Measurements from ENCODE around the gene CHD9NB.

The CHD9NB gene

DNA sequence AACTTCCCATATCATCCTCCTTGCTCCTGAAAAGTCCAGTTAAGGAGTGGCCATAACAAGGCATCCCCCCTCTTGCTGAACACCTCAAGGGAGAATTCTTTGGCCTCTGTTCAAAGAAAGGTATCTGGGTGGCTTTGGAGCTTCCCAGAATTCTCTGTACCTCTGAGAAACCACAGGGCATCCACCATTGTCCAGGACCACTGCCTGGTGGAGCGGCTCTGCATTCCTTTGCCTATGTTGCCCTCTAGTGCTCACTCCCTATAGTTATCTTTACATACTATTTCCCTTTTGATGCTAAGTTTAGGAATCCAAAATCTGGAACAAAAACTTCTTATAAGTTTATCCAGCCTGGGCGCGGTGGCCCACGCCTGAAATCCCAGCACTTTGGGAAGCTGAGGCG, 30.3 kb downstream of the CHD9NB start:
- peak; percentile 51 to 74 for DNase-seq

DNA sequence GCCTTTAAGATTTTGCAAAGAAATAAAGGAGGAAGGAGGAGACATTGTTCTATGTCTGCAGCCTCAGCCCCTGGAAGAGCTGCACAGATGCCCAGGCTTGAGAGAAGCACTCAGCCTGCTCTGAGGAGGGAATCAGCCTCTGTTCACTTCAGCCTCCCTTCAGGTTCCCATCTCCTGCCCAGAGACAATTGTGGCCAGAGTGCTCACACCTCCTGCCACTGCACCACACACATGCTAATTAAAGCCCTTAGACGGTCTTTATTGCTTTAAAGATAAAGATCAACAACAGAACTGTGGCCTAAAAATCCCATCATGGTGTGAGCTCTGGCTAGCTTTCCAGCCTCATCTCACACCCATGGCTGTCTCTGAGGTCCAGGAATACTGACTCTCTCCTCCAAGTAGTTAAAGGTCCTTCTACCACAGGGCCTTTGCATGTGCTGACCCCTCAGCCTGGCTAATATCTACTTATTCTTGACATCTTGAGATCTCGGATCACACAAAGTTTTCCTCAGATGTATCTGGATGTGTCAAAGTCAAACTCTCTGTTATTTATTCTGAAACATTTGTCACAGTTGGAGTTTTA, 33.8 kb downstream of the CHD9NB start:
- no peak for DNase-seq

GRCh38 chr16:53014287-53014686, 38.4 kb downstream of the CHD9NB start:
- DNase-seq = peak in 1 of 2 experiments; percentile 10

DNA sequence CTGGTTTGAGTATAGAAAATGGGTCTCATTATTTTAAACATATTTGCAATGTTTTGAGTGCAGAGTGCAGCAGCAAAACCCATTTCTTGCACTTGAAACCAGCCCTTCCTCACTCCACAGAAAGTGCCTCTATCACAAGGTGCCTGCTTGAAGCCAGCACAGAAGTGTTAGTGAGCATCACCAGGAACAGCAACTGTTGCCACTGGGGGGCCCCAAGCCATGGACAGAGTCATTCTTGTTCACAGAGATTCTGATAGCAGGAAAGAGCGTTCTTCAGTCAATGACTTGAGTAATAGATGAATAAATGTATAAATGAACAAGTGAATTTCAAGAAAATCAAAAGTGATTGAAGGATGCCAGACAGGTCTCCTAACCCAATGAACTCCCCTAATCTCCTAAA, 45.6 kb downstream of the CHD9NB start:
- no peak for DNase-seq

- no peak for DNase-seq
Measured at GRCh38 chr16:52997922-52998321, 54.8 kb downstream of the CHD9NB start.

DNA sequence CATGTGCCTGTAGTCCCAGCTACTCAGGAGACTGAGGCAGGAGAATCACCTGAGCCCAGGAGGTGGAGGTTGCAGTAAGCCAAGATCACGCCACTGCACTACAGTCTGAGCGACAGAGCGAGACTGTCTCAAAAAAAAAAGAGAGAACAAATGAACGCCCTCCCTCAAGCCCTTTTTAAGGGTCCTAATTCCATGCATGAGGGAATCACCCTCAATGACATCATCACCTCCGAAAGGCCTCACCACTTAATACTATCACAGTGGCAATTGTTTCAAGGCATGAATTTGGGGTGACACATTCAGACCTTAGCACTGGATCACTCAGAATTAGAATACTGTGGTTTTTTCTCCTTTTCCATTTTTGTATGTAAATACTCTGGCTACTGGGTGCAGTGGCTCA, 57.8 kb downstream of the CHD9NB start:
- no peak for DNase-seq

GRCh38 chr16:52993179-52993578, 59.5 kb downstream of the CHD9NB start:
- no peak for DNase-seq

DNA sequence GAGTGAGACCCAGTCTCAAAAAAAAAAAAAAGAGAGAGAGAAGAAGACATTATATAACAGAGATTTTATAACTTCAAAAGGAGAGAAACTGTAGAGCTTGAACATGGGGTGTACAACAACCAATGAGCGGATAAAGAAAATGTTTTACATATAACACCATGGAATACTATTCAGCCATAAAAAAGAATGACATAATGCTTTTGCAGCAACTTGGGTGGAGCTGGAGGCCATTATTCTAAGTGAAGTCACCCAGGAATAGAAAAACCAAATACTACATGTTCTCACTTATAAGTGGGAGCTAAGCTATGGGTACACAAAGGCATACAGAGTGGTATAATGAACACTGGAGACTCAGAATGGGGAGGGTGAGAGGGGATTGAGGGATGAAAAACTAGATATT, 61.1 kb downstream of the CHD9NB start:
- DNase-seq = no peak

All from NCI-H524 (cell line).